Body of pancreas (tissue), 4 donors: ENCODE data around the gene MTPN.

Experiments
- POLR2A ChIP-seq, 3 donors: fragments of 450-650 bp; IDR thresholded peaks; one replicate each; pipeline ENCODE4 v1.6.1; 2016; ENCODE audit warnings: antibody characterized with exemption in 3 of 3, mild to moderate bottlenecking in 2 of 3
- TF ChIP-seq, protein P1 (sequence below), 7 experiments: fragments of 450-650 bp in 4 of 7; fragments of 200-600 bp in 3 of 7; sonication (generic) in 3 of 7; IDR thresholded peaks; one replicate each; pipeline ENCODE4 v1.5.1; 2016 to 2019; ENCODE audit warnings: antibody characterized with exemption in 7 of 7

DNA sequence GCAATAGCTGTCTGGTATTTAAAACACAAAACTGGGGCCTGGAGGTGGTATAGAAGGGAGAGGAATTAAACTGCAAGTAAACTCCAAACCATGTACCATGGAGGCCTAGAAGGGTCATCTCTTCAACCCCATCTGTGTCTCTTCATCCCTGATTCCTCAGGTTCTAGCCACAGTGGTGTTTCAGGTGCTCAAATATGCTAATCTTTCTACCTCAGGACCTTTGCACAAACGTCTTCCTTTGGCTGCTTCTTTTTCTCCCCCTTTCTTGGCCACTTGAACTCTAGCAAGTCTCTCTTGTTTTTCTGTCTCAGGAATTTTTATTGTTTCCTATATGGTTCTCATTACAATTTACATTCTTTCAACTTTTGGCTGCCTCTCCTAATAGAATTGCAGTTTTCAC, 25.6 kb upstream of the MTPN start:
- TF ChIP-seq, protein P1, sequence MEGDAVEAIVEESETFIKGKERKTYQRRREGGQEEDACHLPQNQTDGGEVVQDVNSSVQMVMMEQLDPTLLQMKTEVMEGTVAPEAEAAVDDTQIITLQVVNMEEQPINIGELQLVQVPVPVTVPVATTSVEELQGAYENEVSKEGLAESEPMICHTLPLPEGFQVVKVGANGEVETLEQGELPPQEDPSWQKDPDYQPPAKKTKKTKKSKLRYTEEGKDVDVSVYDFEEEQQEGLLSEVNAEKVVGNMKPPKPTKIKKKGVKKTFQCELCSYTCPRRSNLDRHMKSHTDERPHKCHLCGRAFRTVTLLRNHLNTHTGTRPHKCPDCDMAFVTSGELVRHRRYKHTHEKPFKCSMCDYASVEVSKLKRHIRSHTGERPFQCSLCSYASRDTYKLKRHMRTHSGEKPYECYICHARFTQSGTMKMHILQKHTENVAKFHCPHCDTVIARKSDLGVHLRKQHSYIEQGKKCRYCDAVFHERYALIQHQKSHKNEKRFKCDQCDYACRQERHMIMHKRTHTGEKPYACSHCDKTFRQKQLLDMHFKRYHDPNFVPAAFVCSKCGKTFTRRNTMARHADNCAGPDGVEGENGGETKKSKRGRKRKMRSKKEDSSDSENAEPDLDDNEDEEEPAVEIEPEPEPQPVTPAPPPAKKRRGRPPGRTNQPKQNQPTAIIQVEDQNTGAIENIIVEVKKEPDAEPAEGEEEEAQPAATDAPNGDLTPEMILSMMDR (IDR thresholded peaks at IDR 0.05) = no peak
- TF ChIP-seq POLR2A (IDR thresholded peaks at IDR 0.05) = no peak
